Iris pigment epithelial cell (primary cell): Measurements from ENCODE around the gene SIX3.

ENCODE experiments used
- DNase-seq: peaks from one replicate; pipeline ENCODE4 v3.0.0-alpha.2; 2011; ENCODE audit warnings: low read depth

The SIX3 gene

GRCh38 chr2:44941551-44942234 is at the start of gene SIX3:
Gene SIX3, plus strand, starts transcription at chr2:44941702. Its CDS starts 403 bp downstream, at chr2:44942105.
- DNase-seq: peak; percentile 56

- no peak for DNase-seq
Measured at GRCh38 chr2:44894058-44894457, 47.4 kb upstream of the SIX3 start.

GRCh38 chr2:44895061-44895460 is 46.4 kb upstream of the SIX3 start:
- DNase-seq: peak; percentile 6

GRCh38 chr2:44897406-44897805 is 44.1 kb upstream of the SIX3 start:
- no peak for DNase-seq

- no peak for DNase-seq
Measured at GRCh38 chr2:44902217-44903137, 39.0 kb upstream of the SIX3 start.

- no peak for DNase-seq
Measured at GRCh38 chr2:44904578-44904977, 36.9 kb upstream of the SIX3 start.

GRCh38 chr2:44906972-44907371 is 34.5 kb upstream of the SIX3 start:
- DNase-seq: no peak

GRCh38 chr2:44909831-44910230 is 31.7 kb upstream of the SIX3 start:
- no peak for DNase-seq

- peak; percentile 73 for DNase-seq
Measured at GRCh38 chr2:44912660-44913059, 28.8 kb upstream of the SIX3 start.

- DNase-seq: no peak
Measured at GRCh38 chr2:44916291-44916690, 25.2 kb upstream of the SIX3 start.

- DNase-seq: no peak
Measured at GRCh38 chr2:44918095-44918775, 23.3 kb upstream of the SIX3 start.

GRCh38 chr2:44920751-44921150 is 20.8 kb upstream of the SIX3 start:
- DNase-seq: no peak

- DNase-seq: no peak
Measured at GRCh38 chr2:44922776-44923175, 18.7 kb upstream of the SIX3 start.

GRCh38 chr2:44925561-44926136 is 15.9 kb upstream of the SIX3 start:
- DNase-seq: no peak

GRCh38 chr2:44926957-44927356 is 14.5 kb upstream of the SIX3 start:
- DNase-seq: no peak

GRCh38 chr2:44927985-44928482 is 13.5 kb upstream of the SIX3 start:
- DNase-seq: no peak

- DNase-seq: no peak
Measured at GRCh38 chr2:44928483-44929158, 12.9 kb upstream of the SIX3 start.

- DNase-seq: no peak
Measured at GRCh38 chr2:44929159-44929734, 12.3 kb upstream of the SIX3 start.

- DNase-seq: no peak
Measured at GRCh38 chr2:44929735-44930273, 11.7 kb upstream of the SIX3 start.

GRCh38 chr2:44930274-44931197 is 11.0 kb upstream of the SIX3 start:
- DNase-seq: no peak
